ENCODE measurements around the gene PKD1.
"Not testable (repeated sequence)": the region's sequence is repeated elsewhere in the genome, so short reads cannot be mapped to it uniquely, and the experiment has no call there.

PKD1 gene

GRCh38 chr16:2135770-2136490, at the start of gene PKD1:
TSS of gene PKD1 (minus strand) at chr16:2135898. CDS start at chr16:2135689, 209 bp downstream.
- not testable (repeated sequence) for H3K36me3 ChIP-seq (ENCODE audit: insufficient read depth, low read depth, low read length); H3K9me3 ChIP-seq (ENCODE audit: insufficient read depth, low read depth, low read length); H3K9ac ChIP-seq (ENCODE audit: low read depth, low read length); H3K27me3 ChIP-seq (ENCODE audit: insufficient read depth, low read length); H3K4me1 ChIP-seq (ENCODE audit: insufficient read depth, low read length); H3K27ac ChIP-seq (ENCODE audit: low read length)
- peak within 1 kb of the TSS; percentile 63 for H3K4me3 ChIP-seq (ENCODE audit: low read length)

- Histone ChIP-seq H3K9ac (ENCODE audit: low read depth, low read length) (no peak overlapping the region), H3K9me3 (ENCODE audit: insufficient read depth, low read depth, low read length) (no peaks in the 10 kb centered on the region), H3K27me3 (ENCODE audit: insufficient read depth, low read length) (no peaks in the 10 kb centered on the region), H3K27ac (ENCODE audit: low read length) (no peak overlapping the region), H3K36me3 (ENCODE audit: insufficient read depth, low read depth, low read length) (no peaks in the 10 kb centered on the region), H3K4me3 (ENCODE audit: low read length) (no peak overlapping the region), H3K4me1 (ENCODE audit: insufficient read depth, low read length) (no peaks in the 10 kb centered on the region)
Observed at GRCh38 chr16:2184962-2185361, 49.3 kb upstream of the PKD1 start.

- H3K27ac ChIP-seq (ENCODE audit: low read length): no peak overlapping the region
- H3K4me3 ChIP-seq (ENCODE audit: low read length): no peak overlapping the region
- H3K9ac ChIP-seq (ENCODE audit: low read depth, low read length): no peak overlapping the region
- H3K4me1 ChIP-seq (ENCODE audit: insufficient read depth, low read length): no peaks in the 10 kb centered on the region
- no peaks in the 10 kb centered on the region for H3K36me3 ChIP-seq (ENCODE audit: insufficient read depth, low read depth, low read length)
- H3K27me3 ChIP-seq (ENCODE audit: insufficient read depth, low read length): no peaks in the 10 kb centered on the region
- H3K9me3 ChIP-seq (ENCODE audit: insufficient read depth, low read depth, low read length): no peaks in the 10 kb centered on the region
Observed at GRCh38 chr16:2184346-2184745, 48.6 kb upstream of the PKD1 start.

DNA sequence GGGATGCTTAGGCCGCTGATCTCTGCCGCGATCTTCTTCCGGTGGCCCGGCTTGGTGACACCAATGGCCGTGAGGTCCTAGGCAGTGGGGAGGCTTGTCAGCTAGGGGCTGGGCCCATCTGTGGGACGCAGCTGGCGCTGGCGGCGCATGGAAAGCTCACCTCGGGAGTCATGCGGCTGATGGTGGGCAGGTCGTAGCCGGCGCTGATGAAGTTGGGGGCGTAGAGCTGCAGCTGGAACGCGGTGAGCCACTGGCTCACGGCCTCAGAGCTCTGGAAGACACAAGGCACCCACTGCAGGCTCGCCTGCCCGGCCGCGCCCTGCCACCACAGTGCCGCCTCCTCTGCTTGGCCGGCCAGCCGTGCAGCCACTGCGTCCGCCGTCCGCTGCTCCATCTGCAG, 48.0 kb upstream of the PKD1 start:
- Histone ChIP-seq H3K4me1 (ENCODE audit: insufficient read depth, low read length) (no peaks in the 10 kb centered on the region), H3K9ac (ENCODE audit: low read depth, low read length) (no peak overlapping the region), H3K36me3 (ENCODE audit: insufficient read depth, low read depth, low read length) (no peaks in the 10 kb centered on the region), H3K4me3 (ENCODE audit: low read length) (no peak overlapping the region), H3K27me3 (ENCODE audit: insufficient read depth, low read length) (no peaks in the 10 kb centered on the region), H3K9me3 (ENCODE audit: insufficient read depth, low read depth, low read length) (no peaks in the 10 kb centered on the region), H3K27ac (ENCODE audit: low read length) (no peak overlapping the region)

- no peaks in the 10 kb centered on the region for H3K27me3 ChIP-seq (ENCODE audit: insufficient read depth, low read length)
- H3K9ac ChIP-seq (ENCODE audit: low read depth, low read length): no peak overlapping the region
- no peak overlapping the region for H3K27ac ChIP-seq (ENCODE audit: low read length)
- no peak overlapping the region for H3K4me3 ChIP-seq (ENCODE audit: low read length)
- H3K36me3 ChIP-seq (ENCODE audit: insufficient read depth, low read depth, low read length): no peaks in the 10 kb centered on the region
- no peaks in the 10 kb centered on the region for H3K9me3 ChIP-seq (ENCODE audit: insufficient read depth, low read depth, low read length)
- H3K4me1 ChIP-seq (ENCODE audit: insufficient read depth, low read length): no peaks in the 10 kb centered on the region
Observed at GRCh38 chr16:2181952-2182351, 46.3 kb upstream of the PKD1 start.

GRCh38 chr16:2180962-2181923, 45.5 kb upstream of the PKD1 start:
- Histone ChIP-seq H3K9me3 (ENCODE audit: insufficient read depth, low read depth, low read length) (no peaks in the 10 kb centered on the region), H3K9ac (ENCODE audit: low read depth, low read length) (no peak overlapping the region), H3K27ac (ENCODE audit: low read length) (no peak overlapping the region), H3K4me3 (ENCODE audit: low read length) (no peak overlapping the region), H3K27me3 (ENCODE audit: insufficient read depth, low read length) (no peaks in the 10 kb centered on the region), H3K4me1 (ENCODE audit: insufficient read depth, low read length) (no peaks in the 10 kb centered on the region), H3K36me3 (ENCODE audit: insufficient read depth, low read depth, low read length) (peaks cover 1% of the 10 kb centered on the region; the same call in 1 of the 2 replicates)

DNA sequence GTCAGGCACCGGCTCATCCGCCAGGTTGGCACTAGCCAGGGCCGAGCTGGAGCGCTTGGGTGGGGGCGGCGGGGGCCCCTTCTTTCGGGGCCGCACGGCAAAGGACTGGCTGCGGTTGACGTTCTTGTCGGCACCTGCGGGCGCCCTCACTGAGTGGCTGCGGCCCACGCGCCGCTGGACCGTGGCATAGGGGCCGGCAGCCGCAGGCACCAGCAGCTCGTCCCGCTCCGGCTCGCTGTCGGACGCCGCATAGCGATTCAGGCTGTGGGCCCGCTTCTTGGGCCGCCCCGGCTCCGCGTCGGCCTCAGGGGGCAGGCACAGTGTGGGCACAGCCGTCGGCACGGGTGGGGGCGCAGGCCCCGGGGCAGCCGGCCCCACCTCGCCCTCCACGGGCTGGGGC, 44.8 kb upstream of the PKD1 start:
- no peaks in the 10 kb centered on the region for H3K9me3 ChIP-seq (ENCODE audit: insufficient read depth, low read depth, low read length)
- H3K27me3 ChIP-seq (ENCODE audit: insufficient read depth, low read length): no peaks in the 10 kb centered on the region
- peaks cover 9% of the 10 kb centered on the region for H3K36me3 ChIP-seq (ENCODE audit: insufficient read depth, low read depth, low read length)
- H3K27ac ChIP-seq (ENCODE audit: low read length): no peak overlapping the region
- no peak overlapping the region for H3K4me3 ChIP-seq (ENCODE audit: low read length)
- H3K4me1 ChIP-seq (ENCODE audit: insufficient read depth, low read length): no peaks in the 10 kb centered on the region
- H3K9ac ChIP-seq (ENCODE audit: low read depth, low read length): no peak overlapping the region

DNA sequence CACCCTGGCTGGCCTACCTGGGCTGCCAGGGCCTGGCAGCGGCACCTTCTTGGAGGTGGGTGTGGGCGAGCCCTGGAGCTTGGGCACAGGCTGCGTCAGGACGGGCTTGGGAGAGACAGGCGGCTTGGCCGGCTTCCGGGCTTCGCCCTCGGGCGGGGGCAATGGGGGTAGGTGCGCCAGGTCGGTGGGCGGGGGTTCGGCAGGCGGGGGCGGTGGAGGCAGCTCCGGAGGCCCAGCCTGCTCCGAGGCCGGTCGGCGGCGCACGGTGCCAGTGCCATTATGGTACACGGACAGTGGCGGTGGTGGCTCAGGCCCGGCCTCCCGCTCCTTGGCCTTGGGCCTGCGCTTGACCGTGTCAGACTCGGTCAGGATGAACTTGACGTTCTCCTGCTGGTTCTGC, 43.9 kb upstream of the PKD1 start:
- no peak overlapping the region for H3K4me3 ChIP-seq (ENCODE audit: low read length)
- H3K9me3 ChIP-seq (ENCODE audit: insufficient read depth, low read depth, low read length): no peaks in the 10 kb centered on the region
- H3K4me1 ChIP-seq (ENCODE audit: insufficient read depth, low read length): no peaks in the 10 kb centered on the region
- peaks cover 18% of the 10 kb centered on the region for H3K36me3 ChIP-seq (ENCODE audit: insufficient read depth, low read depth, low read length)
- H3K27me3 ChIP-seq (ENCODE audit: insufficient read depth, low read length): no peaks in the 10 kb centered on the region
- no peak overlapping the region for H3K9ac ChIP-seq (ENCODE audit: low read depth, low read length)
- no peak overlapping the region for H3K27ac ChIP-seq (ENCODE audit: low read length)

DNA sequence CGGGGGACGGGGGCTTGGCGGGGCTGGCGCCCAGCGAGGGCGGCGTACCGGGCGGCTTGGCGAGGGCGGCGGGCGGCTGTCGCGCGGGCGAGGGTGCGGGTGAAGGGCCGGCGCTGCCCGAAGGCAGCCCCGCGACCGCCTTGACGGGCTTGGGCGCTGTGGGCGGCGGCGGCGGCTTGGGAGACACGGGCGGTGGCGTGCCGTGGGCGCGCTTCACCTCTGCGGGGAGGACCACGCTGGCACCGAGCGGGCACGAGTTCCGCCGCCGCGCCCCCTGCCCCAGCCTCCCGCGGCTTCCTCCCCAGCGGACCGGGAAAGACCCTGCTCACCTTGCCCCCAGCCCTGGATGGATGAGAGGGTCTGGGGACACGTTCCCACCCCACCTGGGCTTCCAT, 43.4 kb upstream of the PKD1 start:
- Histone ChIP-seq H3K4me3 (ENCODE audit: low read length) (no peak overlapping the region), H3K9me3 (ENCODE audit: insufficient read depth, low read depth, low read length) (no peaks in the 10 kb centered on the region), H3K36me3 (ENCODE audit: insufficient read depth, low read depth, low read length) (peaks cover 23% of the 10 kb centered on the region), H3K27ac (ENCODE audit: low read length) (no peak overlapping the region), H3K9ac (ENCODE audit: low read depth, low read length) (no peak overlapping the region), H3K27me3 (ENCODE audit: insufficient read depth, low read length) (no peaks in the 10 kb centered on the region), H3K4me1 (ENCODE audit: insufficient read depth, low read length) (no peaks in the 10 kb centered on the region)

DNA sequence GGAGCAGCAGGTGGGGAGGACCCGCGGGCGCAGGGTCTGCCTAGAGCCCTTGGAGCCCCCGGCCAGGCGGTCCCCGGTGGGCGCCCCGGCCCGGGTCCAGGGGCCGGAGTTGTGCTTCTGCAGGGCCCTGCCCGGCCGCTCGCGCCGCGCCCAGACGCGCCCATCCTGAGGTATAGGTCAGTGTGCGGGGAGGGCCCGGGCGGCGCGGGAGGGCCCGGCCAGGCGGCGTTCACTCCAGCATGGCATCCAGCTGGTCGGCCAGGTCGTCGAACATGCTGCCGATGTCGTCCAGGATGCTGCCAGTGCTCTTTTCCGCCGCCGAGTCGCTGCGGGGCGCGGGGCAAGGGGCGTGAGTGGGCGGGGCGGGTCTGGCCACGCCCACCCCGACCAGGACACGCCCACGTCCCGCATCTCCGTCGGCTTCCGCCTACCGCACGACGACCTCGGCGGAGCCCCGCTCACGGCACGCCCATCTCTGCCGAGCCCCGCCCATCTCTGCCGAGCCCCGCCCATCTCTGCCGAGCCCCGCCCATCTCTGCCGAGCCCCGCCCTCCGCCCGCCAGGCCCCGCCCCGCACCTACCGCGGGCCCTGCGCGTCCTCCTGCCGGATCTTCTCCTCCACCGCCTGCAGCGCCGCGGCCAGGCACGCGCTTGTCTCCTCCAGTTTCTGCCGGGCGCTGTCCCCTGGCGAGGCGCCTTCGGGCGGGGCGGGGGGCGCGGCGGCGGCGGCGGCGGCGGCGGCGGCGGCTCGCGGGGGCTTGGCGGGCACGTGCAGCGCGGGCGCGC, 42.8 kb upstream of the PKD1 start:
- Histone ChIP-seq H3K36me3 (ENCODE audit: insufficient read depth, low read depth, low read length) (peaks cover 27% of the 10 kb centered on the region), H3K4me1 (ENCODE audit: insufficient read depth, low read length) (no peaks in the 10 kb centered on the region), H3K9me3 (ENCODE audit: insufficient read depth, low read depth, low read length) (no peaks in the 10 kb centered on the region), H3K27me3 (ENCODE audit: insufficient read depth, low read length) (no peaks in the 10 kb centered on the region), H3K4me3 (ENCODE audit: low read length) (no peak overlapping the region), H3K9ac (ENCODE audit: low read depth, low read length) (no peak overlapping the region), H3K27ac (ENCODE audit: low read length) (no peak overlapping the region)

DNA sequence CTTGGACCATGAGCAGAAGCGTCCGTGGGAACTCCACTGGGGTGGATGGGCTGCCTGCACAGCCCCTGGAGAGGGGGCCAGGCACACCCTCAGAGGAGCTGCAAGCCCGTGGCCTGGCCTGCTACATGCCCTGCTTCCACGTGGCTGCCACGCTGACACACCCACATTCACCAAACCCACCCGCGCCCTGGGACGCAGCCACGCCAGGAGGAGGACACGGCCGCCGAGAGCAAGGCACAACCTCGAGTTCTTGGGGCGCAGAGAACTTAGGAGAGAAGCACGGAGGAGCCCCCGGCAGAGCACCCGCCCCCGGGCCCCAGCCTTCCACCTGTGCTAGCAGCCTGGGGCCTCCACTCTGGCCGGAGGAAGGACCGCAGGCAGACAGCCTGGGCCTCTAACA, 41.9 kb upstream of the PKD1 start:
- Histone ChIP-seq H3K9ac (ENCODE audit: low read depth, low read length) (no peak overlapping the region), H3K36me3 (ENCODE audit: insufficient read depth, low read depth, low read length) (peaks cover 34% of the 10 kb centered on the region), H3K27ac (ENCODE audit: low read length) (no peak overlapping the region), H3K4me1 (ENCODE audit: insufficient read depth, low read length) (no peaks in the 10 kb centered on the region), H3K9me3 (ENCODE audit: insufficient read depth, low read depth, low read length) (no peaks in the 10 kb centered on the region), H3K27me3 (ENCODE audit: insufficient read depth, low read length) (no peaks in the 10 kb centered on the region), H3K4me3 (ENCODE audit: low read length) (no peak overlapping the region)
